WTC11 (cell line): ENCODE data around the gene DCAF11. TPM values are rescaled to one million over a fixed set of nuclear protein-coding genes. Genes with fewer than 3 reads are reported as not detected.

ENCODE experiments used
- ATAC-seq: fragments of 200-7000 bp; cut with Tn5 transposase; 2 replicates; pipeline ENCODE4 v1.10.0; 2021; ENCODE audit warnings: mild to moderate bottlenecking, moderate library complexity
- CTCF ChIA-PET: fragments of 300-600 bp; sonication (Branson Sonifier 250); formaldehyde crosslinking; loops from one replicate; lab custom pipeline; 2021; ENCODE audit warnings: antibody characterized with exemption; lab: Charles Lee
- POLR2A ChIA-PET: fragments of 350-600 bp; sonication (Branson Sonifier 250); formaldehyde crosslinking; loops from one replicate; lab custom pipeline; 2021; ENCODE audit warnings: antibody characterized with exemption; lab: Charles Lee
- DNase-seq: peaks from one replicate; pipeline ENCODE4 v3.0.0; 2021; ENCODE audit warnings: low spot score
- H3K27ac Mint-ChIP-seq: 2 replicates; pipeline ENCODE4 v1.8.0; 2021; ENCODE audit warnings: mixed read lengths
- H3K27me3 Mint-ChIP-seq: 2 replicates; pipeline ENCODE4 v1.8.0; 2021; ENCODE audit warnings: low read depth, mild to moderate bottlenecking, moderate library complexity, mixed read lengths
- H3K36me3 Mint-ChIP-seq: 2 replicates; pipeline ENCODE4 v1.8.0; 2021; ENCODE audit warnings: mixed read lengths
- H3K4me1 Mint-ChIP-seq: 2 replicates; pipeline ENCODE4 v1.8.0; 2022; ENCODE audit warnings: mixed read lengths
- H3K4me3 Mint-ChIP-seq: 2 replicates; pipeline ENCODE4 v1.8.0; 2021; ENCODE audit warnings: mild to moderate bottlenecking, moderate library complexity, mixed read lengths
- H3K9me3 Mint-ChIP-seq: 2 replicates; pipeline ENCODE4 v1.8.0; 2021; ENCODE audit warnings: mixed read lengths
- ATF2 ChIP-seq: sonication (generic); formaldehyde crosslinking; IDR thresholded peaks from 2 replicates; pipeline ENCODE4 v1.8.1; 2022; ENCODE audit warnings: low read depth, missing genetic modification reagents, borderline replicate concordance
- ATF3 ChIP-seq: sonication (generic); formaldehyde crosslinking; conservative IDR thresholded peaks from 2 replicates; pipeline ENCODE4 v1.8.1; 2022; ENCODE audit warnings: mild to moderate bottlenecking, missing genetic modification reagents
- CREB1 ChIP-seq: sonication (generic); formaldehyde crosslinking; IDR thresholded peaks from 2 replicates; pipeline ENCODE4 v1.8.0; 2023; ENCODE audit warnings: mild to moderate bottlenecking, missing genetic modification reagents
- CREM ChIP-seq: sonication (generic); formaldehyde crosslinking; IDR thresholded peaks from 2 replicates; pipeline ENCODE4 v1.8.1; 2022; ENCODE audit warnings: mild to moderate bottlenecking, missing genetic modification reagents, moderate library complexity
- ELF4 ChIP-seq: sonication (generic); formaldehyde crosslinking; IDR thresholded peaks from 2 replicates; pipeline ENCODE4 v1.8.1; 2022; ENCODE audit warnings: low read depth, mild to moderate bottlenecking, moderate library complexity, missing genetic modification reagents
- MYBL2 ChIP-seq: sonication (generic); formaldehyde crosslinking; IDR thresholded peaks from 2 replicates; pipeline ENCODE4 v1.8.1; 2023; ENCODE audit warnings: mild to moderate bottlenecking, moderate library complexity, missing genetic modification reagents
- NR1H2 ChIP-seq: sonication (generic); formaldehyde crosslinking; IDR thresholded peaks from 2 replicates; pipeline ENCODE4 v1.9.0; 2021; ENCODE audit warnings: mild to moderate bottlenecking, moderate library complexity, missing genetic modification reagents
- NR3C1 ChIP-seq: sonication (generic); formaldehyde crosslinking; conservative IDR thresholded peaks from 2 replicates; pipeline ENCODE4 v1.8.1; 2023; ENCODE audit warnings: low read depth, mild to moderate bottlenecking, missing genetic modification reagents
- PREB ChIP-seq: sonication (generic); formaldehyde crosslinking; IDR thresholded peaks from 2 replicates; pipeline ENCODE4 v1.8.1; 2022; ENCODE audit warnings: mild to moderate bottlenecking, missing genetic modification reagents, moderate library complexity, borderline replicate concordance
- PRRX2 ChIP-seq: fragments of 250-450 bp; sonication (Bioruptor Pico); IDR thresholded peaks from 2 replicates; pipeline ENCODE4 v1.8.0; 2021; ENCODE audit warnings: mild to moderate bottlenecking
- SMAD4 ChIP-seq: sonication (generic); formaldehyde crosslinking; IDR thresholded peaks from 2 replicates; pipeline ENCODE4 v1.8.0; 2022; ENCODE audit warnings: mild to moderate bottlenecking, missing genetic modification reagents
- TEAD4 ChIP-seq: sonication (generic); formaldehyde crosslinking; IDR thresholded peaks from 2 replicates; pipeline ENCODE4 v1.8.0; 2022; ENCODE audit warnings: mild to moderate bottlenecking, missing genetic modification reagents
- ZNF263 ChIP-seq: sonication (generic); formaldehyde crosslinking; IDR thresholded peaks from 2 replicates; pipeline ENCODE4 v1.8.1; 2022; ENCODE audit warnings: low read depth, mild to moderate bottlenecking, moderate library complexity, missing genetic modification reagents
- ZNF281 ChIP-seq: sonication (generic); formaldehyde crosslinking; IDR thresholded peaks from 2 replicates; pipeline ENCODE4 v1.8.0; 2023; ENCODE audit warnings: mild to moderate bottlenecking, missing genetic modification reagents
- ZNF317 ChIP-seq: sonication (generic); formaldehyde crosslinking; IDR thresholded peaks from 2 replicates; pipeline ENCODE4 v1.8.1; 2023; ENCODE audit warnings: low read depth, mild to moderate bottlenecking, moderate library complexity, missing genetic modification reagents, borderline replicate concordance
- ZNF425 ChIP-seq: fragments of 250-450 bp; sonication (Bioruptor Pico); conservative IDR thresholded peaks from 2 replicates; pipeline ENCODE4 v1.9.0; 2021; ENCODE audit warnings: mild to moderate bottlenecking
- ZNF532 ChIP-seq: fragments of 250-450 bp; sonication (Bioruptor Pico); IDR thresholded peaks from 2 replicates; pipeline ENCODE4 v1.9.0; 2021; ENCODE audit warnings: mild to moderate bottlenecking, borderline replicate concordance
- total RNA-seq: library from RNA; stranded (reverse); gene quantifications from 3 replicates; pipeline ENCODE4 v1.2.3, GENCODE V29; 2021

The DCAF11 gene
- total RNA-seq, 1 experiment from 2014 or later = 73.6 TPM

- H3K4me3 Mint-ChIP-seq = no peak overlapping the region
- no peaks in the 10 kb centered on the region for H3K9me3 Mint-ChIP-seq
- H3K36me3 Mint-ChIP-seq = peaks cover 51% of the 10 kb centered on the region
- ChIA-PET POLR2A (interaction anchor here (0.7 to 1.7 kb wide), 4 partner anchors 10 to 41 kb away, joined by 3 to 4 read pairs (median 3); partner anchors contain the start of genes DCAF11, EMC9, IRF9 and NRL), CTCF (interaction anchor here (0.7 to 4.1 kb wide), 5 partner anchors 10 to 157 kb away, joined by 3 to 19 read pairs (median 4); partner anchors contain the start of genes CIDEB, IPO4 and IRF9)
- ATAC-seq (no peak), DNase-seq (no peak)
- no peak for TF ChIP-seq NR1H2
- TF ChIP-seq ZNF263 (CRISPR knock-in tag) = no peak
- TF ChIP-seq SMAD4 = no peak
- no peak for TF ChIP-seq NR3C1 (CRISPR knock-in tag)
- TF ChIP-seq ATF2 (CRISPR knock-in tag) = no peak
- no peak for TF ChIP-seq ZNF532 (CRISPR knock-in tag)
- no peak for TF ChIP-seq ZNF317 (CRISPR knock-in tag)
- TF ChIP-seq MYBL2 = no peak
- no peak for TF ChIP-seq CREM (CRISPR knock-in tag)
- TF ChIP-seq ZNF425 (CRISPR knock-in tag) = no peak
- TF ChIP-seq CREB1 (CRISPR knock-in tag) = no peak
- TF ChIP-seq PREB = no peak
- TF ChIP-seq TEAD4 (CRISPR knock-in tag) = no peak
- H3K27ac Mint-ChIP-seq = no peak overlapping the region
- H3K4me1 Mint-ChIP-seq = peaks cover 13% of the 10 kb centered on the region
- H3K27me3 Mint-ChIP-seq = no peaks in the 10 kb centered on the region
These were observed 36.4 kb downstream of the DCAF11 start for GRCh38 chr14:24150993-24151392.

- DNase-seq (no peak), ATAC-seq (no peak)
- TF ChIP-seq ZNF281 (CRISPR knock-in tag) (no peak), ATF2 (CRISPR knock-in tag) (no peak), ELF4 (no peak), ATF3 (CRISPR knock-in tag) (no peak), PRRX2 (CRISPR knock-in tag) (no peak)
- Mint-ChIP-seq H3K27ac (no peak overlapping the region), H3K9me3 (no peaks in the 10 kb centered on the region), H3K4me1 (peaks cover 11% of the 10 kb centered on the region), H3K36me3 (peaks cover 53% of the 10 kb centered on the region), H3K27me3 (no peaks in the 10 kb centered on the region), H3K4me3 (no peak overlapping the region)
- CTCF ChIA-PET = interaction anchor here (0.5 to 4.1 kb wide), 6 partner anchors 9 to 157 kb away, joined by 3 to 19 read pairs (median 4); partner anchors contain the start of genes CIDEB and IRF9
- POLR2A ChIA-PET = interaction anchor here (0.7 to 1.7 kb wide), 4 partner anchors 9 to 41 kb away, joined by 3 to 4 read pairs (median 3); partner anchors contain the start of genes DCAF11, EMC9, IRF9 and NRL
These were observed 37.0 kb downstream of the DCAF11 start for GRCh38 chr14:24151404-24152080.
